A549 (cell line): ENCODE data around the gene EPB41L5.

Experiments used
- CTCF ChIP-seq: fragments of >200 bp; sonication (Bioruptor Twin); formaldehyde crosslinking; IDR thresholded peaks from 3 replicates; pipeline ENCODE4 v1.5.1; 2016
- EP300 ChIP-seq, 2 experiments: fragments of >200 bp; sonication (Bioruptor Twin); formaldehyde crosslinking; IDR thresholded peaks; 2 replicates in 1 of 2; 3 replicates in 1 of 2; pipeline ENCODE4 v1.6.1; 2016 to 2017
- FOSL2 ChIP-seq, 2 experiments: fragments of 450-650 bp in 1 of 2; fragments of >200 bp in 1 of 2; sonication (Bioruptor Twin) in 1 of 2; formaldehyde crosslinking; IDR thresholded peaks; 2 replicates each; pipeline versions ENCODE4 v1.5.0 to v1.6.1; 2016 to 2020; ENCODE audit warnings: mild to moderate bottlenecking in 1 of 2, moderate library complexity in 1 of 2
- HOXA7 ChIP-seq: fragments of 250-450 bp; sonication (Bioruptor Pico); IDR thresholded peaks from 2 replicates; pipeline ENCODE4 v1.5.0; 2020; ENCODE audit warnings: mild to moderate bottlenecking, moderate library complexity
- JUNB ChIP-seq: fragments of >200 bp; sonication (Bioruptor Twin); formaldehyde crosslinking; IDR thresholded peaks from 2 replicates; pipeline ENCODE4 v1.6.1; 2016
- POLR2A ChIP-seq: IDR thresholded peaks from 2 replicates; pipeline ENCODE4 v1.6.1; 2012; ENCODE audit warnings: mild to moderate bottlenecking, low read length
- RNF2 ChIP-seq: fragments of 200-600 bp; sonication (generic); IDR thresholded peaks from 2 replicates; pipeline ENCODE4 v1.6.1; 2016; ENCODE audit warnings: low read depth, mild to moderate bottlenecking, antibody characterized with exemption, moderate library complexity, borderline replicate concordance
- ZNF302 ChIP-seq: fragments of 250-450 bp; sonication (Bioruptor Pico); IDR thresholded peaks from 2 replicates; pipeline ENCODE4 v1.9.0; 2021; ENCODE audit warnings: inconsistent platforms, mild to moderate bottlenecking, moderate library complexity

GRCh38 chr2:120149406-120149805 lies 136.5 kb downstream of the EPB41L5 start:
- TF ChIP-seq EP300 (IDR thresholded peaks at IDR 0.05) (no peak), CTCF (no peak), HOXA7 (CRISPR knock-in tag) (no peak), ZNF302 (CRISPR knock-in tag) (no peak), RNF2 (no peak), POLR2A (no peak), JUNB (no peak), FOSL2 (IDR thresholded peaks at IDR 0.05) (no peak), FOSL2 (CRISPR knock-in tag; IDR thresholded peaks at IDR 0.05) (no peak)
